Activated T-helper 17 cell treated with anti-CD3 and anti-CD28 coated beads, Interleukin-2, amount 50 U/mL, for 72 hours (primary cell): ENCODE measurements around the gene BRINP2. TPM values are rescaled to one million over a fixed set of nuclear protein-coding genes. Genes with fewer than 3 reads are reported as not detected.

Experiments
- ATAC-seq: fragments of 150-1000 bp; cut with Tn5 transposase; replicated peaks from 2 replicates; pipeline ENCODE4 v1.10.0; 2021; ENCODE audit warnings: mild to moderate bottlenecking, moderate library complexity
- H3K27ac Mint-ChIP-seq: one replicate; pipeline ENCODE4 v1.8.0; 2022; ENCODE audit warnings: mixed read lengths
- H3K27me3 Mint-ChIP-seq: one replicate; pipeline ENCODE4 v1.8.0; 2022; ENCODE audit warnings: mixed read lengths
- H3K36me3 Mint-ChIP-seq: one replicate; pipeline ENCODE4 v1.8.0; 2022; ENCODE audit warnings: low read depth, mild to moderate bottlenecking, mixed read lengths
- H3K4me1 Mint-ChIP-seq: one replicate; pipeline ENCODE4 v1.8.0; 2022; ENCODE audit warnings: mixed read lengths
- H3K4me3 Mint-ChIP-seq: one replicate; pipeline ENCODE4 v1.8.0; 2022; ENCODE audit warnings: mild to moderate bottlenecking, mixed read lengths
- H3K9me3 Mint-ChIP-seq: one replicate; pipeline ENCODE4 v1.8.0; 2022; ENCODE audit warnings: mixed read lengths
- total RNA-seq, 2 donors: library from RNA; stranded (reverse); gene quantifications; one replicate each; pipeline ENCODE4 v1.2.3, GENCODE V29; 2022

BRINP2 gene
- not detected for total RNA-seq

GRCh38 chr1:177170756-177171535, at the start of gene BRINP2:
Gene BRINP2 (plus strand): TSS chr1:177170958. CDS start chr1:177229877, 58,919 bp downstream.
- Mint-ChIP-seq H3K9me3 (peaks cover 2% of the 10 kb centered on the region), H3K27ac (no peak within 1 kb of the TSS), H3K4me3 (no peak within 1 kb of the TSS), H3K36me3 (no peaks in the 10 kb centered on the region), H3K4me1 (no peaks in the 10 kb centered on the region), H3K27me3 (peaks cover 10% of the 10 kb centered on the region)
- no peak for ATAC-seq

GRCh38 chr1:177122461-177123251, 48.1 kb upstream of the BRINP2 start:
- Mint-ChIP-seq H3K9me3 (peaks cover 8% of the 10 kb centered on the region), H3K36me3 (no peaks in the 10 kb centered on the region), H3K27ac (no peak overlapping the region), H3K4me3 (no peak overlapping the region), H3K27me3 (peaks cover 4% of the 10 kb centered on the region), H3K4me1 (no peaks in the 10 kb centered on the region)
- ATAC-seq = no peak

- Mint-ChIP-seq H3K36me3 (no peaks in the 10 kb centered on the region), H3K27ac (no peak overlapping the region), H3K27me3 (peaks cover 4% of the 10 kb centered on the region), H3K9me3 (peaks cover 14% of the 10 kb centered on the region), H3K4me1 (no peaks in the 10 kb centered on the region), H3K4me3 (no peak overlapping the region)
- no peak for ATAC-seq
These were observed 46.0 kb upstream of the BRINP2 start for GRCh38 chr1:177124577-177125278.

GRCh38 chr1:177126267-177126666, 44.5 kb upstream of the BRINP2 start:
- H3K4me3 Mint-ChIP-seq = no peak overlapping the region
- peaks cover 9% of the 10 kb centered on the region for H3K9me3 Mint-ChIP-seq
- H3K36me3 Mint-ChIP-seq = no peaks in the 10 kb centered on the region
- H3K27me3 Mint-ChIP-seq = no peaks in the 10 kb centered on the region
- no peak for ATAC-seq
- H3K4me1 Mint-ChIP-seq = no peaks in the 10 kb centered on the region
- H3K27ac Mint-ChIP-seq = no peak overlapping the region

GRCh38 chr1:177128665-177129281, 42.0 kb upstream of the BRINP2 start:
- H3K36me3 Mint-ChIP-seq = no peaks in the 10 kb centered on the region
- H3K4me1 Mint-ChIP-seq = no peaks in the 10 kb centered on the region
- peaks cover 16% of the 10 kb centered on the region for H3K9me3 Mint-ChIP-seq
- no peak overlapping the region for H3K27ac Mint-ChIP-seq
- H3K4me3 Mint-ChIP-seq = no peak overlapping the region
- ATAC-seq = no peak
- no peaks in the 10 kb centered on the region for H3K27me3 Mint-ChIP-seq

- H3K36me3 Mint-ChIP-seq = no peaks in the 10 kb centered on the region
- ATAC-seq = no peak
- H3K27ac Mint-ChIP-seq = no peak overlapping the region
- no peaks in the 10 kb centered on the region for H3K4me1 Mint-ChIP-seq
- H3K4me3 Mint-ChIP-seq = no peak overlapping the region
- H3K27me3 Mint-ChIP-seq = no peaks in the 10 kb centered on the region
- peaks cover 20% of the 10 kb centered on the region for H3K9me3 Mint-ChIP-seq
These were observed 40.3 kb upstream of the BRINP2 start for GRCh38 chr1:177130451-177130945.

- Mint-ChIP-seq H3K27me3 (no peaks in the 10 kb centered on the region), H3K4me3 (no peak overlapping the region), H3K9me3 (peaks cover 20% of the 10 kb centered on the region), H3K4me1 (no peaks in the 10 kb centered on the region), H3K27ac (no peak overlapping the region), H3K36me3 (no peaks in the 10 kb centered on the region)
- ATAC-seq = no peak
These were observed 39.0 kb upstream of the BRINP2 start for GRCh38 chr1:177131723-177132122.

- H3K4me3 Mint-ChIP-seq = no peak overlapping the region
- no peaks in the 10 kb centered on the region for H3K4me1 Mint-ChIP-seq
- no peaks in the 10 kb centered on the region for H3K36me3 Mint-ChIP-seq
- H3K9me3 Mint-ChIP-seq = peaks cover 20% of the 10 kb centered on the region
- no peak for ATAC-seq
- no peaks in the 10 kb centered on the region for H3K27me3 Mint-ChIP-seq
- no peak overlapping the region for H3K27ac Mint-ChIP-seq
These were observed 38.6 kb upstream of the BRINP2 start for GRCh38 chr1:177132141-177132540.

- H3K27me3 Mint-ChIP-seq = no peaks in the 10 kb centered on the region
- H3K36me3 Mint-ChIP-seq = no peaks in the 10 kb centered on the region
- H3K9me3 Mint-ChIP-seq = peaks cover 12% of the 10 kb centered on the region
- H3K4me3 Mint-ChIP-seq = no peak overlapping the region
- H3K4me1 Mint-ChIP-seq = no peaks in the 10 kb centered on the region
- ATAC-seq = no peak
- H3K27ac Mint-ChIP-seq = no peak overlapping the region
These were observed 36.7 kb upstream of the BRINP2 start for GRCh38 chr1:177133977-177134538.

GRCh38 chr1:177135250-177135649, 35.5 kb upstream of the BRINP2 start:
- Mint-ChIP-seq H3K36me3 (no peaks in the 10 kb centered on the region), H3K27ac (no peak overlapping the region), H3K27me3 (no peaks in the 10 kb centered on the region), H3K4me3 (no peak overlapping the region), H3K4me1 (no peaks in the 10 kb centered on the region), H3K9me3 (peaks cover 10% of the 10 kb centered on the region)
- ATAC-seq = no peak

- Mint-ChIP-seq H3K9me3 (peaks cover 7% of the 10 kb centered on the region), H3K4me1 (no peaks in the 10 kb centered on the region), H3K27me3 (no peaks in the 10 kb centered on the region), H3K36me3 (no peaks in the 10 kb centered on the region), H3K27ac (no peak overlapping the region), H3K4me3 (no peak overlapping the region)
- no peak for ATAC-seq
These were observed 32.9 kb upstream of the BRINP2 start for GRCh38 chr1:177137814-177138213.

- H3K27me3 Mint-ChIP-seq = no peaks in the 10 kb centered on the region
These were observed 32.4 kb upstream of the BRINP2 start for GRCh38 chr1:177138347-177138746.

GRCh38 chr1:177142010-177142409, 28.7 kb upstream of the BRINP2 start:
- Mint-ChIP-seq H3K27me3 (no peaks in the 10 kb centered on the region), H3K9me3 (no peaks in the 10 kb centered on the region), H3K36me3 (no peaks in the 10 kb centered on the region), H3K27ac (no peak overlapping the region), H3K4me1 (no peaks in the 10 kb centered on the region), H3K4me3 (no peak overlapping the region)
- no peak for ATAC-seq

More at GRCh38 chr1:177138347-177138746, 32.4 kb upstream of the BRINP2 start:
- H3K4me1 Mint-ChIP-seq = no peaks in the 10 kb centered on the region
- no peak overlapping the region for H3K4me3 Mint-ChIP-seq
- H3K9me3 Mint-ChIP-seq = peaks cover 5% of the 10 kb centered on the region
- H3K36me3 Mint-ChIP-seq = no peaks in the 10 kb centered on the region
- H3K27ac Mint-ChIP-seq = no peak overlapping the region
- ATAC-seq = no peak

GRCh38 chr1:177142791-177143271, 27.9 kb upstream of the BRINP2 start:
- Mint-ChIP-seq H3K4me3 (no peak overlapping the region), H3K27me3 (no peaks in the 10 kb centered on the region), H3K36me3 (no peaks in the 10 kb centered on the region), H3K27ac (no peak overlapping the region), H3K4me1 (no peaks in the 10 kb centered on the region), H3K9me3 (peaks cover 3% of the 10 kb centered on the region)
- ATAC-seq = no peak
